GM23248 (cell line): ENCODE results near the gene USP6NL.

ENCODE experiments used
- EZH2 ChIP-seq: fragments of 200-600 bp; sonication (generic); IDR thresholded peaks from 2 replicates; pipeline ENCODE4 v1.6.1; 2018; ENCODE audit warnings: antibody characterized with exemption, mild to moderate bottlenecking; ENCODE audit not compliant: insufficient read depth, poor library complexity, severe bottlenecking
- EZH2phosphoT487 ChIP-seq: fragments of 200-600 bp; sonication (generic); IDR thresholded peaks from 2 replicates; pipeline ENCODE4 v1.6.1; 2018; ENCODE audit warnings: antibody characterized with exemption, moderate library complexity, mild to moderate bottlenecking, low read depth; ENCODE audit not compliant: insufficient read depth

- TF ChIP-seq EZH2 (no peak), EZH2phosphoT487 (no peak)
Measured at GRCh38 chr10:11409357-11409756, 202.1 kb downstream of the USP6NL start.
